Mesendoderm (in vitro differentiated cells): ENCODE results near the gene LY9.

Source experiments
- DNase-seq: peaks from one replicate; pipeline ENCODE4 v3.0.0; 2013
- H2AK5ac ChIP-seq: 2 replicates; pipeline ENCODE4 v1.6.1; 2013; ENCODE audit warnings: low read length, inconsistent platforms
- H2BK120ac ChIP-seq: 2 replicates; pipeline ENCODE4 v1.6.1; 2013; ENCODE audit warnings: low read depth, mild to moderate bottlenecking, low read length, moderate library complexity, mixed read lengths
- H2BK15ac ChIP-seq: replicated peaks from 2 replicates; pipeline ENCODE4 v1.6.1; 2013; ENCODE audit warnings: low read depth, mild to moderate bottlenecking, moderate library complexity
- H2BK5ac ChIP-seq: 2 replicates; pipeline ENCODE4 v1.6.1; 2013; ENCODE audit warnings: low read length, inconsistent platforms
- H3K18ac ChIP-seq: 2 replicates; pipeline ENCODE4 v1.6.1; 2013; ENCODE audit warnings: mild to moderate bottlenecking, low read length, mixed read lengths
- H3K23ac ChIP-seq: one replicate; pipeline ENCODE4 v1.6.1; 2013; ENCODE audit warnings: low read length
- H3K27ac ChIP-seq: 2 replicates; pipeline ENCODE4 v1.5.1; 2013; ENCODE audit warnings: low read depth, mild to moderate bottlenecking, inconsistent platforms, low read length, moderate library complexity
- H3K27me3 ChIP-seq: 2 replicates; pipeline ENCODE4 v1.6.1; 2013; ENCODE audit warnings: low read length, control low read depth, mild to moderate bottlenecking, inconsistent platforms; ENCODE audit not compliant: insufficient read depth, poor library complexity
- H3K36me3 ChIP-seq: 2 replicates; pipeline ENCODE4 v1.6.1; 2013; ENCODE audit warnings: low read length, inconsistent platforms; ENCODE audit not compliant: control insufficient read depth, insufficient read depth
- H3K4ac ChIP-seq: one replicate; pipeline ENCODE4 v1.6.1; 2013; ENCODE audit warnings: low read depth, mild to moderate bottlenecking, low read length, moderate library complexity
- H3K4me1 ChIP-seq: 2 replicates; pipeline ENCODE4 v1.6.1; 2013; ENCODE audit warnings: low read depth, low read length, inconsistent platforms; ENCODE audit not compliant: control insufficient read depth
- H3K4me2 ChIP-seq: 2 replicates; pipeline ENCODE4 v1.6.1; 2013; ENCODE audit warnings: low read length
- H3K4me3 ChIP-seq: 2 replicates; pipeline ENCODE4 v1.5.1; 2013; ENCODE audit warnings: mild to moderate bottlenecking, low read length
- H3K56ac ChIP-seq: one replicate; pipeline ENCODE4 v1.6.1; 2013; ENCODE audit warnings: low read length
- H3K79me1 ChIP-seq: 2 replicates; pipeline ENCODE4 v1.6.1; 2013; ENCODE audit warnings: low read length, inconsistent platforms
- H3K79me2 ChIP-seq: 2 replicates; pipeline ENCODE4 v1.6.1; 2013; ENCODE audit warnings: mild to moderate bottlenecking, low read length; ENCODE audit not compliant: control insufficient read depth, insufficient read depth
- H3K9ac ChIP-seq: 2 replicates; pipeline ENCODE4 v1.6.1; 2013; ENCODE audit warnings: low read length, inconsistent platforms
- H4K5ac ChIP-seq: one replicate; pipeline ENCODE4 v1.6.1; 2013; ENCODE audit warnings: low read length
- H4K8ac ChIP-seq: one replicate; pipeline ENCODE4 v1.6.1; 2013; ENCODE audit warnings: low read depth, mild to moderate bottlenecking, control low read depth, low read length, moderate library complexity
- WGBS: extraction: QIAGEN DNeasy Blood & Tissue Kit; methylation state at CpG from one replicate; pipeline ENCODE4 v1.1.7; 2013; ENCODE audit warnings: low lambda C conversion rate, missing lambda C conversion rate; ENCODE audit not compliant: insufficient coverage; ENCODE audit errors: extremely low coverage; 5-methylcytosine and 5-hydroxymethylcytosine counted together

The LY9 gene

DNA sequence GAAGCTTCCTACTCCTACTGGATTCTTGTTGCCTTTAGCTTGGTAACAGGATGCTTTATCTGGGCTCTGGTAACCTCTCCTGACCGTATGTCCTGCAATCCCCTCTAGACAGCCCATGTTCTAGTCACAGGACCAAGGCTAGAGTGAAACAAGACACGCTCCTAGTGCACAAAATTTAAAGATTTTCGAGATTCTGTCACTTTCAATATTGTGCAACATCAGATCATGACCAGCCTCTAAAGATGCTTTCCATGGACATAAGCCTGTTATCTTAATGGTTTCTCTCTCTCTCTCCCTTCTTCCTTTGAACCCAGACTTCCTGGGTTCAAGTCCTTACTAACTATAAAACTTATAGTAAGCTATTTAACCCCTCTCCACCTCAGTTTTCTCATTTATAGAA lies 1.6 kb upstream of the LY9 start:
- no CpG with 5 or more reads among the region's 3 CpGs for WGBS
- Histone ChIP-seq H3K56ac (no peak overlapping the region), H3K23ac (no peak overlapping the region), H3K4me2 (no peak overlapping the region), H3K27ac (no peak overlapping the region), H2BK5ac (no peak overlapping the region), H3K4ac (no peak overlapping the region), H3K18ac (no peak overlapping the region), H3K79me2 (no peaks in the 10 kb centered on the region), H4K8ac (no peak overlapping the region), H3K36me3 (no peaks in the 10 kb centered on the region), H3K9ac (no peak overlapping the region), H3K4me3 (no peak overlapping the region), H3K4me1 (no peaks in the 10 kb centered on the region), H3K27me3 (no peaks in the 10 kb centered on the region), H3K79me1 (no peaks in the 10 kb centered on the region), H2AK5ac (no peak overlapping the region), H2BK120ac (no peak overlapping the region), H4K5ac (no peak overlapping the region), H2BK15ac (no peak overlapping the region)
- no peak for DNase-seq

DNA sequence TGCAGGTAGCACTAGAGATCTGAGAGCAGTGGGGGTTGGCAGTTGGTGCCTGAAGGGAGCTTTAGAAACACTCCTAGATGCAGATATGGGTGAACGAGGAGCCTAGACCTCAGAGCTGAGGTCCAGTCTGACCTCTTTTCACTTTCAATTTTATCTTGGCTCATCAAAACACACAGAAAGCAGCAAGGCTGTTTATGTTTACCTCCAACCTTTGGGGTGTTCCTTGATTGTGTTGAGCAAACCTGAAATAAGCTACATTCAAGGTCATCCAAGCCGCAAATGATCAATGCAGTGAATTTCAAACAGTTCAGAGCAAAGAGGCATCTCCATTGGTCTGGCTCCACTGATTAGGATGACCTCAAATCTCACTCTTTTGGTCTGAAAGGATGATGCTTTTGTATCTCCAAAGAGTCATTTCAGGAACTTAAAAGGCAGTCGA lies 1.3 kb downstream of the LY9 start:
- Histone ChIP-seq H3K9ac (no peak overlapping the region), H3K4me2 (no peak overlapping the region), H3K79me2 (no peaks in the 10 kb centered on the region), H4K5ac (no peak overlapping the region), H3K27ac (no peak overlapping the region), H3K79me1 (no peaks in the 10 kb centered on the region), H3K23ac (peak overlapping the region; percentile 68), H2BK5ac (no peak overlapping the region), H2BK15ac (no peak overlapping the region), H3K4me3 (no peak overlapping the region), H3K36me3 (no peaks in the 10 kb centered on the region), H3K4ac (no peak overlapping the region), H2BK120ac (no peak overlapping the region), H3K4me1 (no peaks in the 10 kb centered on the region), H3K18ac (no peak overlapping the region), H3K27me3 (no peaks in the 10 kb centered on the region), H4K8ac (no peak overlapping the region), H2AK5ac (no peak overlapping the region), H3K56ac (no peak overlapping the region)
- no peak for DNase-seq
- WGBS: no CpG with 5 or more reads among the region's 3 CpGs

DNA sequence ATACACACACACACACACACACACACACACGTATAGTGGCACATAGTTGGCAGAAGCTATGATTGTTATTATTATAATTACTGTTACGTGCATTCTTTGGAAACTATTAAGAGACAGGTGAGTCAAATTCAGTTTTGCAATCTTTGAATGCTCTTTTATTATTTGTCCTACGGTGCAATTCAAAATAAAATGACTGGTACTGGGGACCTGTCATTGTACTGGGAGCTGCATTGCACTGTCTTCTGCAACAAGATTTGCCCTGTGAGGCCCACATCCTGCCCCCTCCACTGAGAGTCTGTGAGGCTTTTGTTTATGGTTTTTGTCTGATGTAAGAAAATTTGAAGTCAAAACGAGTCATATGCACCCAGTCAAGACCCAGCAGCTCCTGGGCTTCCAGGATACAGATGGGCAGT lies 1.9 kb downstream of the LY9 start:
- H2BK5ac ChIP-seq: no peak overlapping the region
- H3K4ac ChIP-seq: no peak overlapping the region
- no peaks in the 10 kb centered on the region for H3K4me1 ChIP-seq
- H2BK120ac ChIP-seq: no peak overlapping the region
- H3K56ac ChIP-seq: no peak overlapping the region
- H2BK15ac ChIP-seq: no peak overlapping the region
- H3K9ac ChIP-seq: no peak overlapping the region
- no peak overlapping the region for H4K5ac ChIP-seq
- H3K18ac ChIP-seq: no peak overlapping the region
- H3K4me2 ChIP-seq: no peak overlapping the region
- H3K79me1 ChIP-seq: no peaks in the 10 kb centered on the region
- H3K27ac ChIP-seq: no peak overlapping the region
- H3K36me3 ChIP-seq: no peaks in the 10 kb centered on the region
- no peaks in the 10 kb centered on the region for H3K27me3 ChIP-seq
- no CpG with 5 or more reads among the region's 4 CpGs for WGBS
- DNase-seq: no peak
- no peaks in the 10 kb centered on the region for H3K79me2 ChIP-seq
- H3K23ac ChIP-seq: no peak overlapping the region
- no peak overlapping the region for H4K8ac ChIP-seq
- no peak overlapping the region for H2AK5ac ChIP-seq
- no peak overlapping the region for H3K4me3 ChIP-seq

DNA sequence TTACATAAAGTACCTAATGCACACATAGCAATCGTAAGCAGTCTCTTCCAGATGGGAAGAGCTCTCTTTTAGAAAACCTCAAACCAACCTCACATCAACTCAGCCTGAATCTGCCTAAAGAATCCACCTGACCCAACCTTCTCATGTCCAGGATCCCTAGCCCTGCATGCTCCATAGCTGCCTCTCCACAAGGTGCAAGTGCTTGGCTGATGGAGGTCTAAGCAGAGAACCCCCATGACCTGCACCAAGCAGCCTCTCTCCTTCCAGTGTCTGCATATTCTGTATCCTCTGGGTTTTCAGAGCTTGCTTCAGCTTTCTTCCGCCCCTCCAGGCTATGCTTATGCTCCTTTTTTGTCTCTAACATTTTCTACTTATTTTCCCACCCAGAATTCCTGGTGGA lies 2.5 kb downstream of the LY9 start:
- H3K27ac ChIP-seq: no peak overlapping the region
- H3K27me3 ChIP-seq: no peaks in the 10 kb centered on the region
- no peak overlapping the region for H3K4me2 ChIP-seq
- H3K18ac ChIP-seq: no peak overlapping the region
- no peak overlapping the region for H4K5ac ChIP-seq
- H3K9ac ChIP-seq: no peak overlapping the region
- H2BK5ac ChIP-seq: no peak overlapping the region
- H3K56ac ChIP-seq: no peak overlapping the region
- H3K23ac ChIP-seq: no peak overlapping the region
- no peak overlapping the region for H4K8ac ChIP-seq
- H3K36me3 ChIP-seq: no peaks in the 10 kb centered on the region
- no peak overlapping the region for H2AK5ac ChIP-seq
- H3K4me3 ChIP-seq: no peak overlapping the region
- no peak overlapping the region for H2BK120ac ChIP-seq
- no peak overlapping the region for H2BK15ac ChIP-seq
- no peaks in the 10 kb centered on the region for H3K79me1 ChIP-seq
- no CpG with 5 or more reads among the region's 2 CpGs for WGBS
- no peak for DNase-seq
- no peaks in the 10 kb centered on the region for H3K79me2 ChIP-seq
- H3K4ac ChIP-seq: no peak overlapping the region
- no peaks in the 10 kb centered on the region for H3K4me1 ChIP-seq

DNA sequence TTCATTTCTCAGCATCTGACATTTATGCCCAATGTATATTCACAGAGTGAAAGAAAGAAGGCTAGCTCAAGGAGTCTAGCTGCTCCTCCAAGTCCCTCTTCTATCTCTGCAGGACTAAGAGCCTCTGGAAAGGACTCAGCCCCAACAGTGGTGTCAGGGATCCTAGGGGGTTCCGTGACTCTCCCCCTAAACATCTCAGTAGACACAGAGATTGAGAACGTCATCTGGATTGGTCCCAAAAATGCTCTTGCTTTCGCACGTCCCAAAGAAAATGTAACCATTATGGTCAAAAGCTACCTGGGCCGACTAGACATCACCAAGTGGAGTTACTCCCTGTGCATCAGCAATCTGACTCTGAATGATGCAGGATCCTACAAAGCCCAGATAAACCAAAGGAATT lies 3.7 kb downstream of the LY9 start:
- Histone ChIP-seq H3K23ac (no peak overlapping the region), H3K4me1 (no peaks in the 10 kb centered on the region), H2BK5ac (no peak overlapping the region), H2BK15ac (no peak overlapping the region), H3K27me3 (no peaks in the 10 kb centered on the region), H2AK5ac (no peak overlapping the region), H3K18ac (no peak overlapping the region), H3K4me3 (no peak overlapping the region), H3K36me3 (no peaks in the 10 kb centered on the region), H3K79me2 (no peaks in the 10 kb centered on the region), H2BK120ac (no peak overlapping the region), H3K9ac (no peak overlapping the region), H3K4me2 (no peak overlapping the region), H3K27ac (no peak overlapping the region), H3K56ac (no peak overlapping the region), H4K8ac (no peak overlapping the region), H4K5ac (no peak overlapping the region), H3K4ac (no peak overlapping the region), H3K79me1 (no peaks in the 10 kb centered on the region)
- DNase-seq: no peak
- WGBS: no CpG with 5 or more reads among the region's 5 CpGs

DNA sequence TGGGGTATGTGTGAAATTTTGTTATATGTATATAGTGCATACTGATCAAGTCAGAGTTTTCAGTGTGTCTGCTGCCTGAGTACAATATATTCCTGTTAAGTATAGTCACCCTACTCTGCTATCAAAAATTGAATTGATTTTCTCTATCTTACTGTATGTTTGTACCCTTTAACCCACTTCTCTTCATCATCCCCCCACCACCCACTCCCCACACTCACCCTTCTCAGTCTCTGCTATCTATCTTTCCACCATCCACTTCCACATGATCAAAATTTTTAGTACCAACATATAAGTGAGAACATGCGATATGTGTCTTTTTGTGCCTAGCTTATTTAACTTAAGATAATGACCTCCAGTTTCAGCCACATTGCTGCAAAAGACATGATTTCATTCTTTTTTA lies 4.2 kb downstream of the LY9 start:
- Histone ChIP-seq H3K36me3 (no peaks in the 10 kb centered on the region), H3K79me1 (no peaks in the 10 kb centered on the region), H3K4me1 (no peaks in the 10 kb centered on the region), H3K23ac (no peak overlapping the region), H2BK5ac (no peak overlapping the region), H2BK120ac (no peak overlapping the region), H3K27me3 (no peaks in the 10 kb centered on the region), H4K8ac (no peak overlapping the region), H3K27ac (no peak overlapping the region), H3K4ac (no peak overlapping the region), H3K9ac (no peak overlapping the region), H3K56ac (no peak overlapping the region), H3K18ac (no peak overlapping the region), H2BK15ac (no peak overlapping the region), H3K4me3 (no peak overlapping the region), H4K5ac (no peak overlapping the region), H3K79me2 (no peaks in the 10 kb centered on the region), H3K4me2 (no peak overlapping the region), H2AK5ac (no peak overlapping the region)
- no CpG with 5 or more reads among the region's 1 CpG for WGBS
- DNase-seq: no peak
